CD8-positive, alpha-beta memory T cell (primary cell): ENCODE results near the gene FAM114A1. TPM values are rescaled to one million over a fixed set of nuclear protein-coding genes. Genes with fewer than 3 reads are reported as not detected.
A peak's percentile ranks its signal among the peaks of the same experiment; 100 is the strongest.

Experiments
- CTCF ChIA-PET: fragments of 350-600 bp; sonication (Branson Sonifier 250); formaldehyde crosslinking; loops from one replicate; lab custom pipeline; 2021; ENCODE audit warnings: antibody characterized with exemption; lab: Charles Lee
- POLR2A ChIA-PET: fragments of 350-600 bp; sonication (Branson Sonifier 250); formaldehyde crosslinking; loops from one replicate; lab custom pipeline; 2021; ENCODE audit warnings: antibody characterized with exemption; lab: Charles Lee
- DNase-seq, 5 donors: peaks; one replicate each; pipeline versions ENCODE4 v3.0.0 to v3.0.0-alpha.2; 2020 to 2022; ENCODE audit warnings: mixed read lengths in 1 of 5
- H3K27ac ChIP-seq: one replicate; pipeline ENCODE4 v1.7.0; 2013; ENCODE audit warnings: low read depth, mild to moderate bottlenecking, low read length, moderate library complexity
- H3K27me3 ChIP-seq: 2 replicates; pipeline ENCODE4 v1.7.0; 2013; ENCODE audit warnings: low read length, mild to moderate bottlenecking; ENCODE audit not compliant: insufficient read depth, poor library complexity, severe bottlenecking
- H3K36me3 ChIP-seq: 2 replicates; pipeline ENCODE4 v1.7.0; 2013; ENCODE audit warnings: mild to moderate bottlenecking, low read length, moderate library complexity; ENCODE audit not compliant: insufficient read depth
- H3K4me1 ChIP-seq: 2 replicates; pipeline ENCODE4 v1.7.0; 2013; ENCODE audit warnings: mild to moderate bottlenecking, low read length, moderate library complexity; ENCODE audit not compliant: insufficient read depth
- H3K4me3 ChIP-seq: 2 replicates; pipeline ENCODE4 v1.7.0; 2013; ENCODE audit warnings: mild to moderate bottlenecking, low read length
- H3K9me3 ChIP-seq: 2 replicates; pipeline ENCODE4 v1.7.0; 2013; ENCODE audit warnings: mild to moderate bottlenecking, low read length
- H3K27ac Mint-ChIP-seq, 8 donors: one replicate each; pipeline ENCODE4 v1.8.0; 2020 to 2021; ENCODE audit warnings: mixed read lengths in 8 of 8, mild to moderate bottlenecking in 6 of 8, inconsistent platforms in 3 of 8, moderate library complexity in 3 of 8
- H3K27me3 Mint-ChIP-seq, 2 donors: one replicate each; pipeline ENCODE4 v1.8.0; 2020 to 2021; ENCODE audit warnings: mixed read lengths in 2 of 2, mild to moderate bottlenecking in 1 of 2, moderate library complexity in 1 of 2
- H3K36me3 Mint-ChIP-seq, 3 donors: one replicate each; pipeline ENCODE4 v1.8.0; 2020 to 2021; ENCODE audit warnings: mixed read lengths in 3 of 3, inconsistent platforms in 1 of 3, mild to moderate bottlenecking in 1 of 3
- H3K4me1 Mint-ChIP-seq, 3 donors: one replicate each; pipeline ENCODE4 v1.8.0; 2020 to 2021; ENCODE audit warnings: mixed read lengths in 3 of 3, inconsistent platforms in 1 of 3, mild to moderate bottlenecking in 1 of 3
- H3K4me3 Mint-ChIP-seq, 7 donors: one replicate each; pipeline ENCODE4 v1.8.0; 2020 to 2021; ENCODE audit warnings: mixed read lengths in 7 of 7, mild to moderate bottlenecking in 6 of 7, moderate library complexity in 4 of 7, inconsistent platforms in 2 of 7
- H3K9me3 Mint-ChIP-seq, 5 donors: one replicate each; pipeline ENCODE4 v1.8.0; 2020 to 2022; ENCODE audit warnings: mixed read lengths in 5 of 5, mild to moderate bottlenecking in 3 of 5, moderate library complexity in 2 of 5, inconsistent platforms in 1 of 5
- polyA plus RNA-seq: library from polyadenylated mRNA; unstranded; fragments of 300-500 nt; fragmentation: Illumina TruSeq; gene quantifications from one replicate; pipeline ENCODE4 v1.2.3, GENCODE V29; 2021
- total RNA-seq, 2 experiments: library from RNA; stranded (reverse); gene quantifications; one replicate each; pipeline ENCODE4 v1.2.3, GENCODE V29; 2021

Gene FAM114A1
- total and polyA plus RNA-seq, 3 experiments from 2014 or later: 0.31 TPM; not detected in 2

- ChIA-PET POLR2A (no interaction called here), CTCF (no interaction called here)
- Mint-ChIP-seq H3K4me1 (peaks cover 7 to 11% (median 7%) of the 10 kb centered on the region in 3 donors), H3K27ac (no peak overlapping the region), H3K4me3 (no peak overlapping the region), H3K27me3 (peaks cover 0 to 12% of the 10 kb centered on the region in 2 donors), H3K9me3 (no peaks in the 10 kb centered on the region), H3K36me3 (no peaks in the 10 kb centered on the region)
- H3K27me3 ChIP-seq: no peaks in the 10 kb centered on the region
- no peak overlapping the region for H3K4me3 ChIP-seq
- H3K4me1 ChIP-seq: no peaks in the 10 kb centered on the region
- no peak overlapping the region for H3K27ac ChIP-seq
- DNase-seq: no peak
- H3K9me3 ChIP-seq: no peaks in the 10 kb centered on the region
- H3K36me3 ChIP-seq: no peaks in the 10 kb centered on the region
These were observed 23.7 kb downstream of the FAM114A1 start for GRCh38 chr4:38891051-38891983.

GRCh38 chr4:38894322-38894982 is 26.8 kb downstream of the FAM114A1 start:
- Mint-ChIP-seq H3K27me3 (peaks cover 2 to 30% of the 10 kb centered on the region in 2 donors), H3K27ac (no peak overlapping the region), H3K4me3 (no peak overlapping the region), H3K36me3 (no peaks in the 10 kb centered on the region), H3K4me1 (peaks cover under 1 to 6% (median 1%) of the 10 kb centered on the region in 3 donors), H3K9me3 (no peaks in the 10 kb centered on the region)
- Histone ChIP-seq H3K36me3 (no peaks in the 10 kb centered on the region), H3K27ac (no peak overlapping the region), H3K9me3 (no peaks in the 10 kb centered on the region), H3K4me3 (no peak overlapping the region), H3K27me3 (no peaks in the 10 kb centered on the region), H3K4me1 (no peaks in the 10 kb centered on the region)
- ChIA-PET POLR2A (interaction anchor here (0.6 kb wide), 1 partner anchor 520 kb away, joined by 3 read pairs; no protein-coding TSS in a partner anchor), CTCF (no interaction called here)
- DNase-seq: no peak

GRCh38 chr4:38896940-38897339 is 29.3 kb downstream of the FAM114A1 start:
- no peaks in the 10 kb centered on the region for H3K36me3 ChIP-seq
- no peak for DNase-seq
- no peak overlapping the region for H3K27ac Mint-ChIP-seq
- H3K9me3 Mint-ChIP-seq: no peaks in the 10 kb centered on the region
- H3K4me3 ChIP-seq: no peak overlapping the region
- no peaks in the 10 kb centered on the region for H3K4me1 ChIP-seq
- ChIA-PET CTCF (interaction anchor here (0.7 to 1.7 kb wide), 3 partner anchors 8 to 600 kb away, joined by 3 to 4 read pairs (median 3); no protein-coding TSS in a partner anchor), POLR2A (no interaction called here)
- H3K36me3 Mint-ChIP-seq: no peaks in the 10 kb centered on the region
- H3K27me3 ChIP-seq: no peaks in the 10 kb centered on the region
- no peak overlapping the region for H3K27ac ChIP-seq
- H3K4me3 Mint-ChIP-seq: no peak overlapping the region
- H3K27me3 Mint-ChIP-seq: peaks cover 2 to 36% of the 10 kb centered on the region in 2 donors
- H3K9me3 ChIP-seq: no peaks in the 10 kb centered on the region
- no peaks in the 10 kb centered on the region for H3K4me1 Mint-ChIP-seq

- no peaks in the 10 kb centered on the region for H3K36me3 ChIP-seq
- H3K27ac ChIP-seq: no peak overlapping the region
- H3K27me3 Mint-ChIP-seq: peaks cover 2 to 39% of the 10 kb centered on the region in 2 donors
- no peak overlapping the region for H3K4me3 ChIP-seq
- ChIA-PET POLR2A (no interaction called here), CTCF (interaction anchor here (0.6 kb wide), 1 partner anchor 147 kb away, joined by 3 read pairs; no protein-coding TSS in a partner anchor)
- H3K36me3 Mint-ChIP-seq: no peaks in the 10 kb centered on the region
- H3K9me3 Mint-ChIP-seq: no peaks in the 10 kb centered on the region
- no peak overlapping the region for H3K4me3 Mint-ChIP-seq
- H3K4me1 Mint-ChIP-seq: no peaks in the 10 kb centered on the region
- no peak overlapping the region for H3K27ac Mint-ChIP-seq
- no peaks in the 10 kb centered on the region for H3K9me3 ChIP-seq
- no peaks in the 10 kb centered on the region for H3K27me3 ChIP-seq
- DNase-seq: no peak
- no peaks in the 10 kb centered on the region for H3K4me1 ChIP-seq
These were observed 30.6 kb downstream of the FAM114A1 start for GRCh38 chr4:38898245-38898644.

- no peaks in the 10 kb centered on the region for H3K36me3 Mint-ChIP-seq
- no peaks in the 10 kb centered on the region for H3K4me1 Mint-ChIP-seq
- ChIA-PET CTCF (interaction anchor here (0.9 to 7.9 kb wide), 9 partner anchors 13 to 232 kb away, joined by 3 to 104 read pairs (median 5); no protein-coding TSS in a partner anchor), POLR2A (interaction anchor here (1.0 kb wide), 2 partner anchors 143 to 233 kb away, joined by 3 to 4 read pairs; no protein-coding TSS in a partner anchor)
- Histone ChIP-seq H3K27ac (no peak overlapping the region), H3K4me3 (no peak overlapping the region), H3K36me3 (no peaks in the 10 kb centered on the region), H3K9me3 (no peaks in the 10 kb centered on the region), H3K27me3 (no peaks in the 10 kb centered on the region), H3K4me1 (no peaks in the 10 kb centered on the region)
- H3K27ac Mint-ChIP-seq: no peak overlapping the region
- DNase-seq: no peak
- H3K4me3 Mint-ChIP-seq: no peak overlapping the region
- H3K9me3 Mint-ChIP-seq: no peaks in the 10 kb centered on the region
- H3K27me3 Mint-ChIP-seq: peaks cover 2 to 18% of the 10 kb centered on the region in 2 donors
These were observed 34.6 kb downstream of the FAM114A1 start for GRCh38 chr4:38902221-38902620.

- H3K9me3 Mint-ChIP-seq: no peaks in the 10 kb centered on the region
- POLR2A ChIA-PET: interaction anchor here (1.0 kb wide), 2 partner anchors 143 to 232 kb away, joined by 3 to 4 read pairs; no protein-coding TSS in a partner anchor
- H3K27ac Mint-ChIP-seq: no peak overlapping the region
- H3K36me3 Mint-ChIP-seq: no peaks in the 10 kb centered on the region
- no peak overlapping the region for H3K27ac ChIP-seq
- peaks cover 2 to 15% of the 10 kb centered on the region in 2 donors for H3K27me3 Mint-ChIP-seq
- H3K4me3 Mint-ChIP-seq: no peak overlapping the region
- peak in 2 of 5 donors; percentile 40 to 42 for DNase-seq
- H3K4me1 ChIP-seq: no peaks in the 10 kb centered on the region
- H3K27me3 ChIP-seq: no peaks in the 10 kb centered on the region
- no peak overlapping the region for H3K4me3 ChIP-seq
- no peaks in the 10 kb centered on the region for H3K4me1 Mint-ChIP-seq
- CTCF ChIA-PET: interaction anchor here (0.6 to 7.9 kb wide), 25 partner anchors 12 to 455 kb away, joined by 3 to 104 read pairs (median 3); no protein-coding TSS in a partner anchor
- H3K36me3 ChIP-seq: no peaks in the 10 kb centered on the region
- H3K9me3 ChIP-seq: no peaks in the 10 kb centered on the region
These were observed 35.1 kb downstream of the FAM114A1 start for GRCh38 chr4:38902695-38903094.

GRCh38 chr4:38904090-38904666 is 36.6 kb downstream of the FAM114A1 start:
- Histone ChIP-seq H3K27me3 (no peaks in the 10 kb centered on the region), H3K9me3 (no peaks in the 10 kb centered on the region), H3K27ac (no peak overlapping the region), H3K36me3 (no peaks in the 10 kb centered on the region), H3K4me3 (no peak overlapping the region), H3K4me1 (no peaks in the 10 kb centered on the region)
- Mint-ChIP-seq H3K27ac (peak overlapping the region in 1 of 8 donors; percentile 37), H3K9me3 (no peaks in the 10 kb centered on the region), H3K4me1 (no peaks in the 10 kb centered on the region), H3K36me3 (no peaks in the 10 kb centered on the region), H3K27me3 (peaks cover 0 to 9% of the 10 kb centered on the region in 2 donors), H3K4me3 (no peak overlapping the region)
- CTCF ChIA-PET: interaction anchor here (1.1 to 7.9 kb wide), 5 partner anchors 12 to 230 kb away, joined by 3 to 104 read pairs (median 4); no protein-coding TSS in a partner anchor
- no peak for DNase-seq
- POLR2A ChIA-PET: no interaction called here
